Nephron progenitor cell (in vitro differentiated cells): Measurements from ENCODE around the gene PUS1.
A peak's percentile ranks its signal among the peaks of the same experiment; 100 is the strongest.
"Not testable (repeated sequence)": the region's sequence is repeated elsewhere in the genome, so short reads cannot be mapped to it uniquely, and the experiment has no call there.

Source experiments
- DNase-seq: peaks from one replicate; pipeline ENCODE4 v3.0.0; 2021
- H3K27ac Mint-ChIP-seq: 2 replicates; pipeline ENCODE4 v1.8.0; 2021; ENCODE audit warnings: mild to moderate bottlenecking, moderate library complexity, mixed read lengths
- H3K27me3 Mint-ChIP-seq: 2 replicates; pipeline ENCODE4 v1.8.0; 2021; ENCODE audit warnings: mild to moderate bottlenecking, low read depth, mixed read lengths; ENCODE audit not compliant: poor library complexity
- H3K36me3 Mint-ChIP-seq: 2 replicates; pipeline ENCODE4 v1.8.0; 2021; ENCODE audit warnings: low read depth, mixed read lengths
- H3K4me1 Mint-ChIP-seq: 2 replicates; pipeline ENCODE4 v1.8.0; 2021; ENCODE audit warnings: mixed read lengths
- H3K4me3 Mint-ChIP-seq: 2 replicates; pipeline ENCODE4 v1.8.0; 2021; ENCODE audit warnings: mild to moderate bottlenecking, moderate library complexity, mixed read lengths
- H3K9me3 Mint-ChIP-seq: 2 replicates; pipeline ENCODE4 v1.8.0; 2021; ENCODE audit warnings: mild to moderate bottlenecking, moderate library complexity, mixed read lengths
- TF ChIP-seq, protein P1 (sequence below): fragments of 200-600 bp; sonication (generic); IDR thresholded peaks from 2 replicates; pipeline ENCODE4 v1.5.0; 2021; ENCODE audit warnings: antibody characterized with exemption

The PUS1 gene

DNA sequence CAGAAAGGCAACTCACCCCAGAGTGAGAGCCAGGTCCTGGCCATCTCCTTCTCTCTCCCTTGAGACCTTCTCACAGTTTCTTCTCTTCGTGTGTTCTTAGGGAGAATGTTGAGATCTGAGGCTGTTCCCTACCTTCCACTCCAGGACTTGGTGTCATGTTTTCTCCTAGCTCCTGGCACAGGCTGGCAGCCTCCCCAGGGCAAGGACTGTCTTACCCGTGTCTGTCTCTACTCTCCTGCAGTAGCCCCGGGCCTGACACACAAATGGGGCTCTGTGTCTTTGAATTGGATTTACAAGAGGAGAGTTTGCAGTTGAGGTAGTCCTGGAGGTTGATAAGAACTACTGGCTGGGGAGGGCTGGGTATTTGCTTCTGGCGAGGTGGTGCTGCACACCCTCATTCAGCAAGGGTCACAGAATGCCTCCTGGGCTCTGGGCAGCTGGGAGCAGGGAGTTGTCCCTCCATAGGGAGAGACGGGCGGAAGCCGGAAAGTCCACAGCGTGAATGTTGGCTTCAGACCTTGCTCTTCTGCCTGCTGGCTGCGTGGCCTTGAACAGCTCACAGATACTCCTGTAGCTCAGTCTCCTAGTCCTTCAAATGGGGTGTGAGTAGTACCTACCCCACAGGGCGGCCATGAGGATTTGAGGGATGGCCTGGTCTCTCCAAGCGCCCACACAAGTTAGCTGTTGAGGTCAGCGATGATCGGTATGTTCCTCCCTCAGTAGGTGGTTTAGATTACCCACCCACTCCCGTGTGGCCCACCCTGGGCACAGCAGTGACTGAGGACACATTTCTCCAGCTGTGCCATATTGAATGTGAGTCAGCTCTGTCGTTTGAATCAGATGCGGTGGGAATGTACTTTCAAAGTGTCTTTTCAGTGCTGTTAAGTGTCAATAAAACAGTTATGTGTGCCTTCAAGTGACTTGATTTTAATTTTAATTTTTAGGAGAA is 30.8 kb downstream of the PUS1 start:
- Mint-ChIP-seq H3K4me3 (no peak overlapping the region), H3K4me1 (peaks cover 34% of the 10 kb centered on the region), H3K9me3 (no peaks in the 10 kb centered on the region), H3K36me3 (peaks cover 17% of the 10 kb centered on the region), H3K27ac (peak overlapping the region; percentile 78), H3K27me3 (no peaks in the 10 kb centered on the region)
- TF ChIP-seq, protein P1, sequence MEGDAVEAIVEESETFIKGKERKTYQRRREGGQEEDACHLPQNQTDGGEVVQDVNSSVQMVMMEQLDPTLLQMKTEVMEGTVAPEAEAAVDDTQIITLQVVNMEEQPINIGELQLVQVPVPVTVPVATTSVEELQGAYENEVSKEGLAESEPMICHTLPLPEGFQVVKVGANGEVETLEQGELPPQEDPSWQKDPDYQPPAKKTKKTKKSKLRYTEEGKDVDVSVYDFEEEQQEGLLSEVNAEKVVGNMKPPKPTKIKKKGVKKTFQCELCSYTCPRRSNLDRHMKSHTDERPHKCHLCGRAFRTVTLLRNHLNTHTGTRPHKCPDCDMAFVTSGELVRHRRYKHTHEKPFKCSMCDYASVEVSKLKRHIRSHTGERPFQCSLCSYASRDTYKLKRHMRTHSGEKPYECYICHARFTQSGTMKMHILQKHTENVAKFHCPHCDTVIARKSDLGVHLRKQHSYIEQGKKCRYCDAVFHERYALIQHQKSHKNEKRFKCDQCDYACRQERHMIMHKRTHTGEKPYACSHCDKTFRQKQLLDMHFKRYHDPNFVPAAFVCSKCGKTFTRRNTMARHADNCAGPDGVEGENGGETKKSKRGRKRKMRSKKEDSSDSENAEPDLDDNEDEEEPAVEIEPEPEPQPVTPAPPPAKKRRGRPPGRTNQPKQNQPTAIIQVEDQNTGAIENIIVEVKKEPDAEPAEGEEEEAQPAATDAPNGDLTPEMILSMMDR: no peak
- no peak for DNase-seq

DNA sequence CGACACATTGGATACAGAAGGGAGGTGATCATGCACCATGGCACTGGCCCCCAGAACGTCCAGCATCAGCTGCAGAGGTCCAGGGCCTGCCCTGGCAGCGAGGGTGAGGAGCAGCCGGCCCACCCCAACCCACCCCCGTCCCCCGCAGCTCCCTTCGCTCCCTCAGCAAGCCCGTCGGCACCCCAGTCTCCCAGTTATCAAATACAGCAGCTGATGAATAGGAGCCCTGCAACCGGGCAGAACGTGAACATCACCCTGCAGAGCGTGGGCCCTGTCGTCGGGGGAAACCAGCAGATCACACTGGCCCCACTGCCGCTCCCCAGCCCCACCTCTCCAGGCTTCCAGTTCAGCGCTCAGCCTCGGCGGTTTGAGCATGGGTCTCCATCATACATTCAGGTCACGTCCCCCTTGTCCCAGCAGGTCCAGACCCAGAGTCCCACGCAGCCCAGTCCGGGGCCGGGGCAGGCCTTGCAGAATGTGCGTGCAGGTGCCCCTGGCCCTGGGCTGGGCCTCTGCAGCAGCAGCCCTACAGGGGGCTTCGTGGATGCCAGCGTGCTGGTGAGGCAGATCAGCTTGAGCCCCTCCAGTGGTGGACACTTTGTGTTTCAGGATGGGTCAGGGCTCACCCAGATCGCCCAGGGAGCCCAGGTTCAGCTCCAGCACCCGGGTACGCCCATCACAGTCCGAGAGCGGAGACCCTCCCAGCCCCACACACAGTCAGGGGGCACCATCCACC is 31.7 kb downstream of the PUS1 start:
- H3K4me3 Mint-ChIP-seq, H3K9me3 Mint-ChIP-seq, H3K27me3 Mint-ChIP-seq, DNase-seq: not testable (repeated sequence)
- H3K36me3 Mint-ChIP-seq: peaks cover 23% of the 10 kb centered on the region
- H3K4me1 Mint-ChIP-seq: peaks cover 33% of the 10 kb centered on the region
- peak overlapping the region; percentile 66 for H3K27ac Mint-ChIP-seq

DNA sequence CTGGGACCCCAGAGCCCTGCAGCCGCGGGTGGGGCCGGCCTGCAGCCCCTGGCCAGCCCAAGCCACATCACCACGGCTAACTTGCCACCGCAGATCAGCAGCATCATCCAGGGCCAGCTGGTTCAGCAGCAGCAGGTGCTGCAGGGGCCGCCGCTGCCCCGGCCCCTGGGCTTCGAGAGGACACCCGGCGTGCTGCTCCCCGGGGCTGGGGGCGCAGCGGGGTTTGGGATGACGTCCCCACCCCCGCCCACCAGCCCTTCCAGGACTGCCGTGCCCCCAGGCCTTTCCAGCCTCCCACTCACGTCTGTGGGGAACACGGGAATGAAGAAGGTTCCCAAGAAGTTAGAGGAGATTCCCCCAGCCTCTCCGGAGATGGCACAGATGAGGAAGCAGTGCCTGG is 32.3 kb downstream of the PUS1 start:
- Mint-ChIP-seq H3K36me3 (peaks cover 20% of the 10 kb centered on the region), H3K4me1 (peaks cover 28% of the 10 kb centered on the region)
- H3K4me3 Mint-ChIP-seq, H3K27ac Mint-ChIP-seq, H3K27me3 Mint-ChIP-seq, H3K9me3 Mint-ChIP-seq, DNase-seq: not testable (repeated sequence)

DNA sequence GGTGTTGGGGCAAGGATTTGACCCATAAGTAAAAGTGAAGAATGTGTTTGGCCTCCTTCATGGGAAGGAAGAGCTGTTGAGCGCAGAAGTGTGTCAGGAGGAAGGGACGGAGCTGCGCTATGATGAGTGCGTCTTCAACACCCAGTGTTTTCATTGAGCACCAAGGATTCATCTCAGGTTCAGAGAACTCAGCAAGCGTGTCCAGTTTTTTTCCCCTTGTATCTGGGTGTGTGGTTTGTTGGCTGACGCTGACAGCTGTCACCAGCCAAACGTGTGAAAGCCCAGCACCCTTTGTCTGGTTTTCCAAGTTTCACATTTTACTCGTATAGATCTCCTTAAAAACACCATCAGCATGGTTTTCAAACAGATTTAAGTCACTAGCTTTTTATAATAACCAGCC is 33.0 kb downstream of the PUS1 start:
- H3K27ac Mint-ChIP-seq: no peak overlapping the region
- H3K9me3 Mint-ChIP-seq: no peaks in the 10 kb centered on the region
- DNase-seq: no peak
- TF ChIP-seq, protein P1: no peak
- no peak overlapping the region for H3K4me3 Mint-ChIP-seq
- H3K36me3 Mint-ChIP-seq: peaks cover 20% of the 10 kb centered on the region
- H3K4me1 Mint-ChIP-seq: peaks cover 25% of the 10 kb centered on the region
- no peaks in the 10 kb centered on the region for H3K27me3 Mint-ChIP-seq

DNA sequence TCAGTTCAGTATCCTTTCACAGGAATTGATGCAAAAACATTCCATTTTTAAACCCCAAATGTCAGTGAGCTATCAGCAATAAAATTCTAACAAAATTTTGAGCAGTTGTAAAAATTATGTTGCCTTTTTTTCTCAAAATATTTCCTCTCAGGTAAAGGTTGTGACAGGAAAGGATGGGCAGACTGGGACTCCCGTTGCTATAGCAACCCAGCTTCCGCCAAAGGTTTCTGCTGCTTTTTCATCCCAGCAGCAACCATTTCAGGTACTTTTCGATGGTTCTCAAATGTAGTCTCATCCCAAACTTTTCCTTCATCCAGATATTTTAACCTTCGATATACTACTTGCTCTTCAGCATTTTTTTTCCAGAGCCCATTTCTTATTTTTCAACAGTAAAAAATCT is 34.3 kb downstream of the PUS1 start:
- no peak overlapping the region for H3K27ac Mint-ChIP-seq

DNA sequence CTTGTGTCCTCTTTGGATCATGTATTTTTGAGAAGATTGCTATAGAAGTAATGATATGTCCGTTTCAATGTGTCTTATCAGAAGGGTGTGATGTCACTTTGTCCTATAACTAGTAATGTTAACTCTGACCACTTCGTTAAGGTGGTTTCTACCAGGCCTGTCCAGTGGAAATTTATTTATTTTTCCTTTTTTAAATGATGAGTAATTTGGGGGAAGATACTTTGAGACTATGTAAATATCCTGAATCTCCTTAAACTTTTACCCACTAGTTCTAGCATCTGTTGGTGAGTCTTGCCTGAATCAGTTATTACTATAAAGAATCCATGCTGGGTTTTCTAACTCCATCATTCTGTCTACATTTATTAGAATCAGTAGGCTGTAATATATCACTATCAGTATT is 36.0 kb downstream of the PUS1 start:
- TF ChIP-seq, protein P1: no peak
- Mint-ChIP-seq H3K4me1 (peaks cover 5% of the 10 kb centered on the region), H3K27ac (no peak overlapping the region), H3K4me3 (no peak overlapping the region), H3K27me3 (no peaks in the 10 kb centered on the region), H3K9me3 (no peaks in the 10 kb centered on the region), H3K36me3 (peaks cover 30% of the 10 kb centered on the region)
- DNase-seq: no peak

More for the DNA sequence above, 34.3 kb downstream of the PUS1 start:
- H3K27me3 Mint-ChIP-seq: no peaks in the 10 kb centered on the region
- no peak overlapping the region for H3K4me3 Mint-ChIP-seq
- peaks cover 28% of the 10 kb centered on the region for H3K36me3 Mint-ChIP-seq
- DNase-seq: no peak
- H3K9me3 Mint-ChIP-seq: no peaks in the 10 kb centered on the region
- H3K4me1 Mint-ChIP-seq: peaks cover 17% of the 10 kb centered on the region
- TF ChIP-seq, protein P1: no peak
